Measurements from ENCODE around the gene SBNO1.
"Not testable (repeated sequence)": the region's sequence is repeated elsewhere in the genome, so short reads cannot be mapped to it uniquely, and the experiment has no call there.

The SBNO1 gene

DNA sequence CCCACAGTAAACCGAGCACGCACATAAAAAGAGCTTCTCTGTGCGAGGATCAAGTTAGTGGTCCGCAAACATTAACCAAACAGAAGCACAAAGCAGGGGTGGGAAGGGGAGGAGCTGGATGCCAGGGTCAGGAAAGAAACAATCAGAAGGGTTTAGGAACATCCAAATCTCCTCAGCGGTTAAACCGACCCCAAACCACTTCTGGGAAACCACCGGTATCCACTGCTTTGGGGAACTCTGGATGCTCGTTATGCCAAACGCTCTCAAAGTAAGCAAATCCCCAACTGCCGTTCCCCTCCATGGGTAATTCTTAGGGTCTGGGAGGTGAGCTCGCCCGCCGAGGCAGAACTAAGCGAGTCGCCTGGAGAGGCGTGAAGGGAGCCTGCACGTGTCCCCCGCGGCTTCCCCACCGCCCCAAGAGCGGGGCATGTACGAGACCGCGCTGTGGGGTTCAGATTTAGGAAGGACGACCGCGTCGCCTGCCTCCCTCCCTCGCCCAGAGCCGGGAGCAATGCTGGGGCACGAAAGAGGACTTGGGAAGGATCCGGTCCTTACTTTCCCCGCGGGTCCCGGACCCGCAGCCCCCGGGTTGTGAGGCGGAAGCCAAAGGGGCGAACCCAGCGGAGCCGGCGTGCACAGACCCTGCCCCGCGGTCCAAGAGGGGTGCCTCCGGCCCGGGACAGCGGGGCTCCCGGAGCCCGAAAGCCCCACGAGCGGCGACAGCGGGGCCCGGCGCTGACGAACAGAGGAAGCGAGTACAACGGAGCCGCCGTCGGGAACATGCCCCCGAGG lies 711 bp downstream of the SBNO1 start:
- peak; percentile 65 for DNase-seq
- in situ Hi-C loops (cut with HindIII; ENCODE audit: low pct_ligation_motif_present, low pct_unique_long_range_greater_than_20kb, low sequenced_read_pairs) = no loop called here

DNA sequence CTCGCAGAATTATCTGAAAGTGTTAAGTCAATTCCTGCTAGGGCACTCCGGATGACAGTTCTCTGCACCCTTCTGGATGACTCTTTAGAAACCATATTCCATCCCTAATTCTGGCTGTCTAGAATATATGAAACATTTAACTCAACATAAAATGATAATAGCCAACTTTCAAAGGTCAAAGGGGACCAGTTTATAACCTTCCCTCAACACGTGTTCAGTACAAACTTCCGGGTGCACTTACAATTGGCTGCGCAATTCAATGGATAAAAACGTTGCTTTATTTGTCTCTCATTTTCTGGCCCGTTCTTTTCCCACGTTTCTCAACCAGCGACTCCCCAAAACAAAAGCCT lies 1.3 kb downstream of the SBNO1 start:
- in situ Hi-C loops (cut with HindIII; ENCODE audit: low pct_ligation_motif_present, low pct_unique_long_range_greater_than_20kb, low sequenced_read_pairs) = no loop called here
- peak; percentile 15 for DNase-seq

DNA sequence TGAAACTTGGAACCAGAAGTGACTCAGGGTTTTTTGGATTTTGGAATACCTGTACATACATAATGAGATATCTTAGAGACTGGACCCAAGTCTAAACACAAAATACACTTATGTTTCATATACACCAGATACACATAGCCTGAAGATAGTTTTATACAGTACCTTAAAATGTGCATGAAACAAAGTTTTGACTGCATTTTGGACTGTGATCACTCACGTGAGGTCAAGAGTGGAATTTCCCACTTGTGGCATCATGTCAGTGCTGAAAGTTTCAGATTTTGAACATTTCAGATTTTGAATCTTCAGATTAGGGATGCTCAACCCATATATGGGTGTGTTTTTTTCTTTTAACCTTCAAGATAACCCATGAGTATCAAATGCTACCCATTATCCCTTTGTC lies 6.6 kb downstream of the SBNO1 start:
- in situ Hi-C loops (cut with HindIII; ENCODE audit: low pct_ligation_motif_present, low pct_unique_long_range_greater_than_20kb, low sequenced_read_pairs) = no loop called here
- DNase-seq = no peak

DNA sequence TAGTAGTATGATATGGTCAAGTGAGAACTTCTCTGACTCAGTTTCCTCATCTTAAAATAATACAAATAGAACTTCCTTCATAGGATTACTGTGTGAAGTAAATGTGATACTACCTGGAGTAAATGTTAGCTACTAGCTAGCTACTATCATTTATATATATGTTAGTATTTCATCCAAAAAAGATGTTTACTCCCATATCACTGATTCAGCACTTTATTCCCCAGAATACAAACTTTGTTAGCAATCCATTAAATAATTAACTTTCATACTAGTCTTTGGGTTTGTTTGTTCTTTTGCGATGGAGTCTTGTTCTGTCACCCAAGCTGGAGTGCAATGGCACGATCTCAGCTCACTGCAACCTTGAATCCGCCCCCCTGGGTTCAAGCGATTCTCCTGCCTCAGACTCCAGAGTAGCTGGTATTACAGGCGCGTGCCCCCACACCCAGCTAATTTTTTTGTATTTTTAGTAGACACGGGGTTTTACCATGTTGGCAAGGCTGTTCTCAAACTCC lies 8.4 kb downstream of the SBNO1 start:
- no peak for DNase-seq
- in situ Hi-C loops (cut with HindIII; ENCODE audit: low pct_ligation_motif_present, low pct_unique_long_range_greater_than_20kb, low sequenced_read_pairs) = no loop called here

DNA sequence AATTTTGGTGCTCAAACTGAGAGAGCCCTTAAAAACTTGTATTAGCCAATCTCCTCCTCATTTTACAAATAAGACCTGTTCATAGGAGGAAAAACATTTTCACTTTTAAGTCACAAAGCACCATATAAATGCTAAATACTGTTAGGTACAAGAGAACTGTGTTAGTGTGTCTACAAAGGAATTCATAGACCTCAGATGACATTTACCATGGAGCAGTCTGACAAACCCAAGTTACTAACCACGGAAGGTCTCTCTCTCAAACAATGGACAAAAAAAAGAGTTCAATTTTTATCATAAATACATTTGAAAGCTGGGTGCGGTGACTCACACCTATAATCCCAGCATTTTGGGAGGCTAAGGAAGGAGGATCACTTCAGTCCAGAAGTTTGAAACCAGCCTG lies 10.0 kb downstream of the SBNO1 start:
- in situ Hi-C loops (cut with HindIII; ENCODE audit: low pct_ligation_motif_present, low pct_unique_long_range_greater_than_20kb, low sequenced_read_pairs) = no loop called here
- DNase-seq = no peak

DNA sequence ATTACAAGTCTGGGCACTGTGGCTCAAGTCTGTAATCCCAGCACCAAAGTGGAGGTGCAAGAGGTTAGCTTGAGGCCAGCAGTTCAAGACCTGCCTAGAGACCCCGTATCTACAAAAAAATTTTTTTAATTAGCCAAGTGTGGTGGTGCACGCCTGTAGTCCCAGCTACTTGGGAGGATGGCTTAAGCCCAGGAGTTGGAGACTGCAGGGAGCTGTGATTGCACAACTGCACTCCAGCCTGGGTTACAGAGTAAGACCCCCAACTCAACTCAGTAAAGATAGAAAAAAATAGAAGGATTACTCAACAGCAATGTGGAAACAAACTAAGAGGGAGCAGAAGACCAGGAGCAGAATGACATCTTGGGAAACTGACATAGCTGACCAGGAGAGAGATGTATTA lies 13.3 kb downstream of the SBNO1 start:
- in situ Hi-C loops (cut with HindIII; ENCODE audit: low pct_ligation_motif_present, low pct_unique_long_range_greater_than_20kb, low sequenced_read_pairs) = no loop called here
- DNase-seq = no peak

DNA sequence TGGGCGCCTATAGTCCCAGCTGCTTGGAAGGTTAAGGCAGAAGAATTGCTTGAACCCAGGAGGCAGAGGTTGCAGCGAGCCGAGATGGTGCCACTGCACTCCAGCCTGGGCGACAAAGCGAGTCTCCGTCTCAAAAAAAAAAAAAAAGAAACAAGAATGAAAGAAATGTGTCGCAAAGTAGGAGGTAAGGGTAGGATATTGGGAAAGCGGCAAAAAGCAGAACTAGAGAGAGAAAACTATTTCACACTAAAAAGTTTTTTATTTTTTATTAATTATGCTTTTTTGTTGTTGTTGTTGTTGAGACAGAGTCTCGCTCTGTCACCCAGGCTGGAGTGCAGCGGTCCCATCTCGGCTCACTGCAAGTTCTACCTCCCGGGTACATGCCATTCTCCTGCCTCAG lies 17.7 kb downstream of the SBNO1 start:
- no peak for DNase-seq
- in situ Hi-C loops (cut with HindIII; ENCODE audit: low pct_ligation_motif_present, low pct_unique_long_range_greater_than_20kb, low sequenced_read_pairs) = no loop called here

DNA sequence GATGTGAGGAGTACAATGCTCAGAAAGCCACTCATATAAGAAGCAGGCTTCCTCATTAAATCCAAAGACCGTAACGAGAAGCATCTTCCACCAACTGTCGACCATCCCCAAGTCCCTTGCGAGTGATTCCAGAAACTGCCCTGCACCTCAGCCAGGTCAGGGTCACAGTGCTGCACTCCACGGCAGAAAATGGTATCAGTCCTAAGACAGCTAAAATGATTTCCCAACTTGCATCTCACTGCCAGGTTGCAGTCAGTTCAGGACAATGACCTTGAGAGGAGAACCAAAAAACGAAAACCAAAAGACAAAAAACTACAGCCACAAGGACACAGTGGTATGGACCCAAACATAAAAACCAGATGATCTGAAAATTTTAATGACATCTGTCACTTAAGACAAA lies 20.6 kb downstream of the SBNO1 start:
- no peak for DNase-seq

DNA sequence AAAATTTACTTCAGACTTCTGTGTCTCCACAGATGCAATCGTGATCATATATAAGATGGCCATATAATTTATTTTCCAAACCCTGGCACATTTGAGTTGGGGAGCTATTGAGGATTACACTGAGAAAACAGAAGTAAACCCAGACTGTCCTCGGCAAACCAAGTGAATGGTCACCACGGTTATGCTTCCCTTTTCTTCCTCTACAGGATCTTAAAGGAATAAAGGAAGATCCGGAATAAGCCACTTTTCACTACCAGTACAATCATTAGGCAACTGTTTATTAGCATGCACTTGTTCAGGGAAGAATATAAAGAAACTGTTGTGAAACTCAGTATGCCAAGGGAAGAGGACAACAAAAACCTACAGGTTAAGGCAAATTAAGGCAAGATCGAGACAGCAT lies 27.6 kb downstream of the SBNO1 start:
- in situ Hi-C loops (cut with HindIII; ENCODE audit: low pct_ligation_motif_present, low pct_unique_long_range_greater_than_20kb, low sequenced_read_pairs) = no loop called here
- no peak for DNase-seq

More for the DNA sequence above, 20.6 kb downstream of the SBNO1 start:
- in situ Hi-C loops (cut with HindIII; ENCODE audit: low pct_ligation_motif_present, low pct_unique_long_range_greater_than_20kb, low sequenced_read_pairs) = no loop called here

DNA sequence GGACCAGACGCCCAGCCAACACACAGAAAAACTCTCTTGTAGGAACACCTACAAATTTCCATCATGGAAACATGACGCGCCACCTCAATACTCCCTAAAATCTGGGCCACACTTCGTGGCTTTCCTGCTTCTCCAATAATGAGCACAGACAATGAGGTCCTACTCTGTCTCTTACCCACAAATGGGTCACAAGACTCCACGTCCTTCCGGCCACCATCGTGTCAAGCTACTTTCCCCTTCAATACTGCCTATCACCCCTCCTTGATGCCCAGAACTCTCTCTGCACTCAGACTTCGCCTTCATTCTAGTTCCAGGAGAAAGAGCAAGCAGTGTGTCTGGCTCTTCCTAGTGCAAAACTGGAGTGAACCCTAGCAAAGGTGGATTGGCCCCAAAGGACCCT lies 28.1 kb downstream of the SBNO1 start:
- in situ Hi-C loops (cut with HindIII; ENCODE audit: low pct_ligation_motif_present, low pct_unique_long_range_greater_than_20kb, low sequenced_read_pairs) = no loop called here
- DNase-seq = no peak

DNA sequence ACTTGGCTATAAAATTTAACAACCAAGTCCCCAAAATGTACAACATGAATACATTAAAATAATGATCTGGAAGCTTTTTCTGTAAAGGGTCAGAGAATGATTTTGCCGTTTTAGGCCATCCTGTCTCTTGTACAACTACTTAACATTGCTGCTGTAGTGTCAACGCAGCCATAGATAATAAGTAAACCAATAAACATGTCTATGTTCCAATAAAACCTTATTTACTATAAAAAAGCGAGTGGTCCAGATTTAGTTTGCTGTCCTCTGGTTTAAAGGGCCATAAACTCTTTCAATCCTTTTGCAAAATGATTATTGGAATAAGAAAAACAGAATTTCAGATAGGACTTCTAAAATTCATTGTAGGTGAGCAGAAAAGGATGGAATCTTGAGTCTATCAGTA lies 29.2 kb downstream of the SBNO1 start:
- in situ Hi-C loops (cut with HindIII; ENCODE audit: low pct_ligation_motif_present, low pct_unique_long_range_greater_than_20kb, low sequenced_read_pairs) = no loop called here
- no peak for DNase-seq

DNA sequence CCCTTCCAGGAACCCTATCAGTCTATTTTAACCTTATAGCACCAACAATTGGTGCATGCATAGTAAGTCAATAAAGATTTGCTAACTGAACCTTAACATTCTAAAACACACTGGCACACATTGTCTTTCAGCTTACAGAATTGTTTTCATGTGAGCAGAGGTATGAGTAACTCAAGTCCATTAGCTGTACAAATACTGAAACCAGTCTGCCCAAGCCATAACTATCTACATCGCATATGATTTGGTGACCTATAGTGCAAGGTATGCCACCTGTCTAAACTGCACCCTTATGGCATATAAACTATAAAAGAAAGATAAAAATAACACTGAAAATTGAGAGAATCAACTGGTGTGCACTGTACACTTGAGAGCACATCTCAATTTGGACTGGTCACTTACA lies 34.8 kb downstream of the SBNO1 start:
- no peak for DNase-seq

DNA sequence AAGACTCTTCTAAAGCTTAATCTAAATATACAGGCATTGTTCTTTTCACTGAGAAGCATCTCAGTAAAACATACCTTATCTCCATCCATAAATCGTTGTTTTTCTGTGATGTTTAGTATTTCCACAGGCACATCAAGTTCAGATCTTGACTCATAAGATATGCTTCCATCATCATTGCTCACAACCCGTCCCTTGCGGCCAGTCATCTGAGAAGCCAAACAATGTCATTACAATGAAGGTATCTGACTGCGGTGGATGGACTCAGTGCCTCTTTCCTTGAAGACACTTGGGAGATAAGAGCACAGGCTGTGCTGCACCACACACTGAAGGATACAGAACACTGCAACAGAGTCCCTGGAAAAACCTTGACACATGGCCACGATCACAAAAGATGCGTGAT lies 44.8 kb downstream of the SBNO1 start:
- DNase-seq = no peak
- in situ Hi-C loops (cut with HindIII; ENCODE audit: low pct_ligation_motif_present, low pct_unique_long_range_greater_than_20kb, low sequenced_read_pairs) = no loop called here

More for the DNA sequence above, 34.8 kb downstream of the SBNO1 start:
- in situ Hi-C loops (cut with HindIII; ENCODE audit: low pct_ligation_motif_present, low pct_unique_long_range_greater_than_20kb, low sequenced_read_pairs) = no loop called here

DNA sequence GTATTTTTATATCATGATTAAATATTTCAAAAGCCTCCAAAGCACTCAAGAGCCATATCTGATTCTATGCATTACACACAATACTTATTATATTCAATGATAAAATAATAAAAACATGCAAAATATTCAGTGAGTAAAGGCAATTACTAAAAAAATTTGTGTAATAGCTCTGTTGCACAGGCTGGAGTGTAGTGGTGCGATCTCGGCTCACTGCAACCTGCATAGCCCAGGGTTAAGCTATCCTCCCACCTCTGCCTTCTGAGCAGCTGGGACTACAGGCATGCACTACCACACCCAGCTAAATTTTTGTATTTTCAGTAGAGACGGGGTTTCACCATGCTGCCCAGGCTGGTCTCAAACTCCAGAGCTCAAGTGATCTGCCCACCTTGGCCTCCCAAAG lies 45.4 kb downstream of the SBNO1 start:
- in situ Hi-C loops (cut with HindIII; ENCODE audit: low pct_ligation_motif_present, low pct_unique_long_range_greater_than_20kb, low sequenced_read_pairs) = no loop called here
- DNase-seq = no peak

DNA sequence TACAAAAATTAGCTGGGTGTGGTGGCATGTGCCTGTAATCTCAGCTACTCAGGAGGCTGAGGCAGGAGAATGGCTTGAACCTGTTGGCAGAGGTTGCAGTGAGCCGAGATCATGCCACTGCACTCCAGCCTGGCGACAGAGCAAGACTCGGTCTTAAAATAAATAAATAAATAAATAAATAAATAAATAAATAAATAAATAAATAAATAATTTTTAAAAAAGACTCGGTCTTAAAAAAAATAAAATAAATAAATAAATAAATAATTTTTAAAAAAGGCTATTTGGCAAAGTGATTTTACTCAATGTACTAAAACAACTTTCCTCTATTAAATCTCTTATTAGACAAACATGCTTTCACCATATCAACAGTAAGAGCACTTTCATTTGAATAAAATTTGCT lies 51.6 kb downstream of the SBNO1 start:
- DNase-seq; in situ Hi-C loops (cut with HindIII; ENCODE audit: low pct_ligation_motif_present, low pct_unique_long_range_greater_than_20kb, low sequenced_read_pairs): not testable (repeated sequence)

DNA sequence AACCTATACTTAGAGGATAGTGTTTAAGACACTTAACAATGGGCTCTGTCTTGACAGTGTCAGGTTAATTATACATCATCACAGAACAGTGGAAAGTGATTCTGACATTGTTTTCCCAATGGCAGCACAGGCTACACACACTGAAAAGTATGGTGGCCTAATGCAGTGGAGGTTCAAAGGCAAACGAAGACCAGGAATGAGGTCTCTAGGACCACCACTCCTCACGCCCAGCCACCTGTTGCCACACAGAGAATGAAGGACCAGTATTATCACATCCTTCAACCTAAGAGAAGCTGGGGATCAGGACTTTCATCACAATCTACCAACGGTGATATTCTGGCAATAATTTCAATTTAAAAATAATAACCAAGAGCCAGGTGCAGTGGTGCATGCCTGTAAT lies 58.4 kb downstream of the SBNO1 start:
- in situ Hi-C loops (cut with HindIII; ENCODE audit: low pct_ligation_motif_present, low pct_unique_long_range_greater_than_20kb, low sequenced_read_pairs) = no loop called here
- DNase-seq = no peak

DNA sequence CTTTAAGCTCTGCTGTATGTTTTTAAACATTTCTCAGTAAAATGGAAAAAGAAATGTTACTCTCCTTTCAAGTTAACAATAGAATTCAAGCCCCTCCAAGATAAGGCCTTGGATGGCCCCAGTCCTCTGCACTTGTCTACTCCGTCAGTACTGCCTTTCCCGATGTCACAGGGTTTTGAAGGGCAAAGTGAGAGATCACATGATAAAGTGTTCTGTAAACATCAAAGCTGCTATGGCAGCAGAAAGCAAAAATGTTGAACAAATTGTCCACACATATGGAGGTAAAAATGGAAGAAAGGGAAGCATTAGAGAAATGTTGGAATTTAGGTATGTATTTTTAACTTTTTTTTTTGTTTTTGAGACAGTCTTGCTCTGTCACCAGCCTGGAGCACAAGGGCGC lies 59.5 kb downstream of the SBNO1 start:
- in situ Hi-C loops (cut with HindIII; ENCODE audit: low pct_ligation_motif_present, low pct_unique_long_range_greater_than_20kb, low sequenced_read_pairs) = no loop called here
- DNase-seq = no peak

DNA sequence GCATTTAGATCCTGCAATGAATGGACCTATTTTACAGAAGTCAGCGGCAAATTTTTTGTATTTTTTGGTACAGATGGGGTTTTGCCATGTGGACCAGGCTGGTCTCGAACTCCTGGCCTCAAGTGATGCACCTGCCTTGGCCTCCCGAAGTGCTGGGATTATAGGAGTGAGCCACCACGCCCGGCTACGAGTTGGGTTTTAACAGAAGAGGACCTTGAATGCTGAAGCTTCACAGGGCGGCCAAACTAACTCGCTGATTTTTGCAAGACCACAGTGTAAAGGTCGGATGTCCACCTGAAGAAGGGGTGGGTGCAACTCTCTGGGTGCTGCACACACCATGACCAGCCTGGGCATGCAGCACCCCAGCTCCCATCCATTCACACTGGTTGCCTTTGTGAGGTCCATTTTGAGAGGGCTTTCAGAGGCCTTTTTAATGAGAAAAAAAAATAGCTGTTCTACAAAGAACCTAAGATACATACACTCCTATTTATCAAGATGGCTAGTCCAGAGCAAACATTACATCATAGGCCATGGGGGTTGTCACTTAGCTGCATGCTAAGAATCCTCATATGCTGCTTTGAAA lies 71.4 kb downstream of the SBNO1 start:
- no peak for DNase-seq
- in situ Hi-C loops (cut with HindIII; ENCODE audit: low pct_ligation_motif_present, low pct_unique_long_range_greater_than_20kb, low sequenced_read_pairs) = no loop called here

DNA sequence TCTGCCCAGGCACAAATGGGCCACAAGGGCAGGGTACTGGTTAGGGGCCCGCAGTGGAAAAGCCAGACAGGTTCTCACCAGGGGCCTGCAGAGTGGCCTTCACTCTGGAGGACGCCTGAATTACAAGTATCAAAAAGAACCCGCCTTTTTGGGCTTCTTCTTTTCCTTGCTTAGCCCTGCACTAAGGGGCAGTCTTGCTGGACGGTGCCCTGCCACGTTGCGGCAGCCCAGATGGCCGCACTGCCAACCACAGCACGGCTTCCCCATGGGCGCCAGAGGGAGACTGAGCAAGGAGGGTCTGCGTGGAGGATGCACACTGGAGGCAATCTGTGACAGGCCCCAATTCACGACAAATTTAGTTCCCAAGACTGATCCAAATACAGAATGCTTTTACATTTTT lies 74.7 kb downstream of the SBNO1 start:
- in situ Hi-C loops (cut with HindIII; ENCODE audit: low pct_ligation_motif_present, low pct_unique_long_range_greater_than_20kb, low sequenced_read_pairs) = no loop called here
- no peak for DNase-seq

DNA sequence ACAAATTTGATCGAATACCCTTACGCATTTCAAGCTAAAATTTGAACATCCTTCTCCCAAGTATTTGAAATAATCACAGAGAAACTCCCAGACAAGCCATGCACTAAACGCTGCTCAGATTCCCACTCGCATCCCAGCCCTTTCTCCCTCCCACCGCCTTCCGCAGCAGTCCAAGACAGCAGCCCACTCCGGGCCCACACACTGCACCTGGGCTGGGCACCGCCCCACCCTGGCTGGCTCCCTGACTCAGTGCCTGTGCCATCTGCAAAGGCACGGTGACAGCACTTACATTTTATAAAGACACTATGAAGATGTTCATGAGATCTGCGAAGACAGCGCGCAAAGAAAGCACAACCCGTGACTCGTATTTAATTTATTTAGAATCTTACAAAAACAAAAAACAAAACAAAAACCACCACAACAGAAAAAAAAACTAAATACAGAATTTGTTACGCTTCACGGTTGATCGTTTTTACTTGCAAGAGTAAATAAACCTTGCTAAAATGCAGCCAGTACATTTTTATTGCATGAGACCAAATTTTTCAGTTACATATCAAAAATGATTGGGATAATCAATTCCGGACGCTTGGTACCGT lies 75.8 kb downstream of the SBNO1 start:
- in situ Hi-C loops (cut with HindIII; ENCODE audit: low pct_ligation_motif_present, low pct_unique_long_range_greater_than_20kb, low sequenced_read_pairs) = no loop called here

More for the DNA sequence above, 75.8 kb downstream of the SBNO1 start:
- DNase-seq = no peak
